Psoas muscle (tissue), 8 donors: ENCODE data around the gene SDK2. TPM values are rescaled to one million over a fixed set of nuclear protein-coding genes. Genes with fewer than 3 reads are reported as not detected.

Experiments used
- ATAC-seq, 4 donors: fragments of 200-7000 bp; cut with Tn5 transposase; one replicate each; pipeline ENCODE4 v1.9.1; 2020; ENCODE audit warnings: moderate library complexity in 3 of 4, mild to moderate bottlenecking in 2 of 4
- DNase-seq, 2 donors: peaks; one replicate each; pipeline ENCODE4 v3.0.0-alpha.2; 2020
- H3K27ac ChIP-seq: fragments of 200-600 bp; one replicate; pipeline ENCODE4 v1.8.0; 2022
- H3K27me3 ChIP-seq, 3 donors: fragments of 200-600 bp in 1 of 3; one replicate each; pipeline versions ENCODE4 v1.6.1 to v1.8.0; 2013 to 2022; ENCODE audit warnings: low read length in 2 of 3, mild to moderate bottlenecking in 2 of 3, moderate library complexity in 1 of 3; ENCODE audit not compliant: insufficient read depth in 3 of 3
- H3K36me3 ChIP-seq, 2 donors: fragments of 200-600 bp in 1 of 2; one replicate each; pipeline versions ENCODE4 v1.6.1 to v1.8.0; 2013 to 2022; ENCODE audit warnings: low read depth in 1 of 2, mild to moderate bottlenecking in 1 of 2, moderate library complexity in 1 of 2; ENCODE audit not compliant: insufficient read depth in 1 of 2
- H3K4me1 ChIP-seq: fragments of 200-600 bp; one replicate; pipeline ENCODE4 v1.8.0; 2022
- H3K4me3 ChIP-seq: fragments of 200-600 bp; one replicate; pipeline ENCODE4 v1.8.0; 2022; ENCODE audit warnings: mild to moderate bottlenecking
- H3K9me3 ChIP-seq: fragments of 200-600 bp; one replicate; pipeline ENCODE4 v1.8.0; 2022
- CTCF ChIP-seq: fragments of 200-600 bp; IDR thresholded peaks from one replicate; pipeline ENCODE4 v1.8.0; 2022; ENCODE audit warnings: antibody characterized with exemption
- WGBS, 3 donors: extraction: QIAGEN DNeasy Blood & Tissue Kit; methylation state at CpG; one replicate each; pipeline versions ENCODE4 v1.1.6 to v1.1.7; 2013; 5-methylcytosine and 5-hydroxymethylcytosine counted together
- intact Hi-C, 2 donors: fragments of 100-400 bp; cut with DNase I; formaldehyde crosslinking; loops; one replicate each; pipeline versions ENCODE4 v1.11.0 to v1.14.2; 2022
- polyA plus RNA-seq, 3 donors: library from polyadenylated mRNA; stranded (reverse); fragments of 200-250 nt; gene quantifications; one replicate each; pipeline ENCODE4 v1.2.3, GENCODE V29; 2013
- total RNA-seq, 4 donors: library from RNA; stranded (reverse); fragmentation: NEBNext Ultra II Directional in 2 of 4; extraction: Animal tissue kit (Norgen Biotek cat#: 25700) in 2 of 4; gene quantifications; one replicate each; pipeline versions ENCODE4 v1.2.1 to v1.2.4, GENCODE V29; 2021 to 2023
- donor health status: healthy with polysubstance abuse.
- donor health status: DM: no; HTN: no; CAD: no; lungs with moderate emphysema.
- donor health status: Bipolar disorder and iron deficiency.
- donor health status: healthy.
- donor health status: DM: yes; HTN: yes; CAD: no.
- donor health status: DM: no; HTN: no; CAD: no.
- donor health status: DM: no; HTN: no; CAD: no.
- donor health status: DM: yes; HTN: yes; CAD: no.

The SDK2 gene
- total and polyA plus RNA-seq, 7 donors: 0.04 to 2.8 (median 0.24) TPM

- 43 to 53% (median 46%) methylated on average over 5 of the region's 5 CpGs for WGBS, 3 donors
- ATAC-seq (no peak), DNase-seq (peak in 1 of 2 donors; percentile 49)
- H3K4me1 ChIP-seq: peaks cover 1% of the 10 kb centered on the region
- no peak overlapping the region for H3K4me3 ChIP-seq
- no peak for TF ChIP-seq CTCF
- H3K9me3 ChIP-seq: no peaks in the 10 kb centered on the region
- peaks cover 0 to 10% (median 0%) of the 10 kb centered on the region in 3 donors for H3K27me3 ChIP-seq
- no peak overlapping the region for H3K27ac ChIP-seq
- H3K36me3 ChIP-seq: no peaks in the 10 kb centered on the region
- intact Hi-C loops: no loop called here
These were observed 296.9 kb downstream of the SDK2 start for GRCh38 chr17:73347351-73347750.

GRCh38 chr17:73346501-73347162 is 297.6 kb downstream of the SDK2 start:
- H3K9me3 ChIP-seq: no peaks in the 10 kb centered on the region
- H3K36me3 ChIP-seq: no peaks in the 10 kb centered on the region
- H3K4me3 ChIP-seq: no peak overlapping the region
- H3K27me3 ChIP-seq: peaks cover 0 to 10% (median 0%) of the 10 kb centered on the region in 3 donors
- TF ChIP-seq CTCF: no peak
- peaks cover 3% of the 10 kb centered on the region for H3K4me1 ChIP-seq
- 67 to 79% (median 71%) methylated on average over 12 of the region's 12 CpGs for WGBS, 3 donors
- no peak overlapping the region for H3K27ac ChIP-seq
- intact Hi-C loops: no loop called here
- ATAC-seq (no peak), DNase-seq (no peak)

GRCh38 chr17:73343739-73344454 is 300.3 kb downstream of the SDK2 start:
- H3K27me3 ChIP-seq: peaks cover 0 to 10% (median 0%) of the 10 kb centered on the region in 3 donors
- no peaks in the 10 kb centered on the region for H3K9me3 ChIP-seq
- intact Hi-C loops: loop anchor here in 1 of 2 donors (5.0 kb wide), 1 partner anchor 1192 kb away; no protein-coding TSS in a partner anchor
- H3K4me1 ChIP-seq: peaks cover 3% of the 10 kb centered on the region
- H3K4me3 ChIP-seq: no peak overlapping the region
- H3K27ac ChIP-seq: no peak overlapping the region
- no peaks in the 10 kb centered on the region for H3K36me3 ChIP-seq
- ATAC-seq: no peak
- DNase-seq: no peak
- 32 to 50% (median 39%) methylated on average over 11 of the region's 11 CpGs for WGBS, 3 donors
- no peak for TF ChIP-seq CTCF

GRCh38 chr17:73343168-73343634 is 301.0 kb downstream of the SDK2 start:
- peak; percentile 65 to 78 for DNase-seq
- no peak overlapping the region for H3K4me3 ChIP-seq
- peaks cover 0 to 10% (median 0%) of the 10 kb centered on the region in 3 donors for H3K27me3 ChIP-seq
- no peaks in the 10 kb centered on the region for H3K9me3 ChIP-seq
- intact Hi-C loops: loop anchor here in 1 of 2 donors (5.0 kb wide), 1 partner anchor 1191 kb away; no protein-coding TSS in a partner anchor
- WGBS, 3 donors: 31 to 62% (median 41%) methylated on average over 17 of the region's 17 CpGs
- H3K27ac ChIP-seq: no peak overlapping the region
- no peaks in the 10 kb centered on the region for H3K36me3 ChIP-seq
- H3K4me1 ChIP-seq: peaks cover 3% of the 10 kb centered on the region
- no peak for TF ChIP-seq CTCF
- peak in 1 of 4 donors; percentile 43 for ATAC-seq
